ENCODE measurements around the gene MACROD1.

GRCh38 chr11:64144587-64145472 lies 21.1 kb downstream of the MACROD1 start:
- TF ChIP-seq, protein P1, sequence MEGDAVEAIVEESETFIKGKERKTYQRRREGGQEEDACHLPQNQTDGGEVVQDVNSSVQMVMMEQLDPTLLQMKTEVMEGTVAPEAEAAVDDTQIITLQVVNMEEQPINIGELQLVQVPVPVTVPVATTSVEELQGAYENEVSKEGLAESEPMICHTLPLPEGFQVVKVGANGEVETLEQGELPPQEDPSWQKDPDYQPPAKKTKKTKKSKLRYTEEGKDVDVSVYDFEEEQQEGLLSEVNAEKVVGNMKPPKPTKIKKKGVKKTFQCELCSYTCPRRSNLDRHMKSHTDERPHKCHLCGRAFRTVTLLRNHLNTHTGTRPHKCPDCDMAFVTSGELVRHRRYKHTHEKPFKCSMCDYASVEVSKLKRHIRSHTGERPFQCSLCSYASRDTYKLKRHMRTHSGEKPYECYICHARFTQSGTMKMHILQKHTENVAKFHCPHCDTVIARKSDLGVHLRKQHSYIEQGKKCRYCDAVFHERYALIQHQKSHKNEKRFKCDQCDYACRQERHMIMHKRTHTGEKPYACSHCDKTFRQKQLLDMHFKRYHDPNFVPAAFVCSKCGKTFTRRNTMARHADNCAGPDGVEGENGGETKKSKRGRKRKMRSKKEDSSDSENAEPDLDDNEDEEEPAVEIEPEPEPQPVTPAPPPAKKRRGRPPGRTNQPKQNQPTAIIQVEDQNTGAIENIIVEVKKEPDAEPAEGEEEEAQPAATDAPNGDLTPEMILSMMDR (IDR thresholded peaks at IDR 0.05; ENCODE audit: insufficient read depth, low read length, poor library complexity, severe bottlenecking) = no peak
- no peak for TF ChIP-seq EZH2phosphoT487 (conservative IDR thresholded peaks at IDR 0.05; ENCODE audit: low read length)
